ENCODE results near the gene PDE8B.

- TF ChIP-seq CTCF (IDR thresholded peaks at IDR 0.05) (no peak), POLR2A (IDR thresholded peaks at IDR 0.05) (no peak)
Observed at GRCh38 chr5:77200663-77201062, 9.8 kb upstream of the PDE8B start.
